Stimulated activated effector memory CD8-positive, alpha-beta T cell treated with anti-CD3 and anti-CD28 coated beads, Interleukin-12 subunit alpha, Interleukin-12 subunit beta, amount 100 ng/mL, for 72 hours (primary cell): ENCODE data around the gene F11R.
"Not testable (repeated sequence)": the region's sequence is repeated elsewhere in the genome, so short reads cannot be mapped to it uniquely, and the experiment has no call there.

Experiments
- ATAC-seq: fragments of 150-1000 bp; cut with Tn5 transposase; 2 replicates; pipeline ENCODE4 v1.10.0; 2021
- DNase-seq, 2 donors: peaks; one replicate each; pipeline ENCODE4 v3.0.0; 2021 to 2022; ENCODE audit warnings: low spot score in 2 of 2
- H3K27ac Mint-ChIP-seq: one replicate; pipeline ENCODE4 v1.8.0; 2022; ENCODE audit warnings: mild to moderate bottlenecking, mixed read lengths
- H3K36me3 Mint-ChIP-seq: one replicate; pipeline ENCODE4 v1.8.0; 2022; ENCODE audit warnings: mild to moderate bottlenecking, mixed read lengths
- H3K4me1 Mint-ChIP-seq: one replicate; pipeline ENCODE4 v1.8.0; 2022; ENCODE audit warnings: mixed read lengths
- H3K4me3 Mint-ChIP-seq: one replicate; pipeline ENCODE4 v1.8.0; 2022; ENCODE audit warnings: mild to moderate bottlenecking, mixed read lengths
- H3K9me3 Mint-ChIP-seq: one replicate; pipeline ENCODE4 v1.8.0; 2022; ENCODE audit warnings: mixed read lengths

Gene F11R

DNA sequence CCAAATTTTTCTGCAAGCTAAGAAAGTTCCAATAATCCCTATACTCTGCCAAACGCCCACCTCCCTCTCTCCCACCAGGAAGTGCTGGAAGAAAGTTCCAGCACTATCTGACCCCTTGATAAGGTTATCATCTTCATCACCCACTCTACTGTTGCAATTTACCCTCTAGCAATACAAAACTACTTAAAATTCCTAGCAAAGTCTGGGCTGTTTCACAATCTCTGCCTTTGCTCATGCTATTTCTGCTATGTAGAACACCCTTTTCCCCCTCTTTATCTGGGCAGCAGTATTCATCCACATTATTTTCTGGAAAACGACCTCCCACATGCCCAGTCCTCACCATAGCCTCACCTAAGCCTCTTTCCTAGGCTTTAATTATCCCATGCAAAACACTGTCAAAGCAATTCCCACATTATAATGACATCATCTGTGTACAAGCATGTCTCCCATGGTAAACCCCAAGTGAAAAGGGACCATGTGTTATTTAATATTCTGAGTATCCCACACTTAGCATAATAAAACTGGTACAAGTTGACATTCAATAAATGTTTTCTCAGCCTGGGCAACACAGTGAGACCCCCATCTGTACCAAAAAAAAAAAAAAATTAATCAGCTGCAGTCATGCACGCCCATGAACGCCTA lies 12.0 kb downstream of the F11R start:
- DNase-seq (no peak), ATAC-seq (no peak)
- Mint-ChIP-seq H3K4me1 (peaks cover 26% of the 10 kb centered on the region), H3K9me3 (no peaks in the 10 kb centered on the region), H3K36me3 (peaks cover 5% of the 10 kb centered on the region), H3K27ac (no peak overlapping the region), H3K4me3 (no peak overlapping the region)

DNA sequence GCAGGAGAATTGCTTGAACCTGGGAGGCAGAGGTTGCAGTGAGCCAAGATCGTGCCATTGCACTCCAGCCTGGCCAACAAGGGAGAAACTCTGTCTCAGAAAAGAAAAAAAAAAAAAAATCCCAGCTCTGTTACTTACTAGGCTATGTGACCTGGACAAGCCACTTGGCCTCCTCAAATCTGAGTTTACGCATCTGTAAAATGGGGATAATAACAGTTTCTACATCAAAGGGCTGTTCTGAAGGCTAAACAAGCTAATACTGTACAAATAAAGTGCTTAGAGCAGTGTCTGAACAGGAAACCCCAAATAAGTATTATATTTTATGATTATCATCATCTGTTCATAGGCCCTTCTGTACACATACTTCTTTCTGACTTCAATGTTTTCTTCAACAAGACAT lies 13.6 kb downstream of the F11R start:
- no peak for ATAC-seq
- no peak overlapping the region for H3K4me3 Mint-ChIP-seq
- H3K36me3 Mint-ChIP-seq: no peaks in the 10 kb centered on the region

GRCh38 chr1:161006563-161006962 lies 14.4 kb downstream of the F11R start:
- DNase-seq (no peak), ATAC-seq (no peak)
- peaks cover 4% of the 10 kb centered on the region for H3K36me3 Mint-ChIP-seq
- H3K27ac Mint-ChIP-seq: no peak overlapping the region
- no peaks in the 10 kb centered on the region for H3K9me3 Mint-ChIP-seq
- peaks cover 9% of the 10 kb centered on the region for H3K4me1 Mint-ChIP-seq
- H3K4me3 Mint-ChIP-seq: no peak overlapping the region

More for the DNA sequence above, 13.6 kb downstream of the F11R start:
- Mint-ChIP-seq H3K9me3 (no peaks in the 10 kb centered on the region), H3K4me1 (peaks cover 15% of the 10 kb centered on the region), H3K27ac (no peak overlapping the region)
- no peak for DNase-seq

DNA sequence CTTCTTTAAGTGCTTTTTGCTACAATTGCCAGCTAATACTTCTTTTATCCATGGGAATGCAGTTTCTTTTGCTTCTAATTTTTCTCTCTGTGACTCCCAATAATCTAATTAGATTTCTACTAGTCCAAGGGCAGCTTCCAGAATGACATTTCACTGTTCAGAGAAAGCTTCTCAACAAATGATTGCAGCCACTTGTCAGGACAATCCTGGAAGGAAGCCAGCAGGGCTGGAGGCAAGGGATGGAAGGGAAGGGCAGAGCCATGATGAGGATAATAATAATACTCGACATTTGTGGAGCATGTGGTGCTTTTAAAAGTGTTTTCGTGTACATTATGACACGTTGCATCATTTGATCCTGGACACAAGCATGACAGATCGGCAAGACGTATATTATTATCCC lies 19.4 kb downstream of the F11R start:
- ATAC-seq (no peak), DNase-seq (no peak)
- no peak overlapping the region for H3K27ac Mint-ChIP-seq
- H3K36me3 Mint-ChIP-seq: peaks cover 29% of the 10 kb centered on the region
- H3K4me1 Mint-ChIP-seq: no peaks in the 10 kb centered on the region
- H3K4me3 Mint-ChIP-seq: no peak overlapping the region
- H3K9me3 Mint-ChIP-seq: no peaks in the 10 kb centered on the region

DNA sequence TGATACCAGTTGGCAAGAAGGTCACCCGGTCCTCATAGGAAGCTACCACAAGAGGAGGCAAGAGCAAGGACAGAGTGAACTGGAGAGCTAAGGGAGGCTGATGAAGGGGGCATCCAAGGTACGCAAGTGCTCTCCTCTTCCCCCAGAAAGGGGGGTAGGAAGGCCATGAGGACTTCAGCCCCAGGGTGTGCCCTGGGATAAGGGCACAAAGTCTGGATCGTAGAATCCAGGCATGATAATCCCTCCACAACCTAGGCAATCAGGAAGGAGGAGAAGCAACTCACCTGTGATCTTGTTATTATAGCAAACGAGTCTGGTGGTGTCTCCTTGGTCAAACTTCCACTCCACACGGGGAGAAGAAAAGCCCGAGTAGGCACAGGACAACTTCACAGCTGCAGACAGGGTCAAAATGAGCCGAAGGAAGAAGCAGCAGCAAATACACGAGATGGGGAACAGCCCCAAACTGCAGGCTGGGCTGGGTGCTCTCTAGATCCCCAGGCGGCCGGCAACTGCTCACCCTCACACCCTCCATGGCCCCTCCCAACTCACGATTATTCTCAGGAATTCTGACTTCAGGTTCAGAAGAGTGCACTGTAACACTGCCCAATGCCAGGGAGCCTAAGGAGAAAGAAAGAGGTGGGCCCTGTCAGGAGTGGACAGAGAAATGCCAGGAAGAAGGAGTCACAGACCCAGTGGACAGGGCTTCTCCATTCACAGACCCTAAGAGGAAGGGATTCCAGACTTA lies 20.0 kb downstream of the F11R start:
- no peak for ATAC-seq
- H3K36me3 Mint-ChIP-seq: peaks cover 29% of the 10 kb centered on the region

DNA sequence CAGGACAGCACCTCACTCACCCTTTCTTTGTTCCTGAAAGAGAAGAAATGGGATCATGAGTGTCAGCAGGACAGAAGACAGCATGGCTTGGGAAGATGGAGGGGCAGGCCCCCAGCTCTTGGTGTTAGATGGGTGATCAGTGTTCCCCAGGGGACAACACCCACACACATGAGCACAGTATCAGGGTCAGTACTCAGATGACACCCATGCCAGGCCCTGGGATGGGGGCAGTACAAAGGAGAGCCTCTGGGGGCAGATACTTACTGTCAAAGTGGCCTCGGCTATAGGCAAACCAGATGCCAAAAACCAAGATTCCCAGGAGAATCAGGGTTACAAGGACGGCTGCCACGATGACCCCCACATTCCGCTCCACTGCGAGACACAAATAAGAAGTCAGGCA lies 21.6 kb downstream of the F11R start:
- H3K36me3 Mint-ChIP-seq: peaks cover 29% of the 10 kb centered on the region
- peaks cover 8% of the 10 kb centered on the region for H3K4me1 Mint-ChIP-seq
- H3K27ac Mint-ChIP-seq: peak overlapping the region; percentile 61
- no peak for DNase-seq
- ATAC-seq: no peak
- no peaks in the 10 kb centered on the region for H3K9me3 Mint-ChIP-seq
- no peak overlapping the region for H3K4me3 Mint-ChIP-seq

More for the DNA sequence above, 20.0 kb downstream of the F11R start:
- no peaks in the 10 kb centered on the region for H3K9me3 Mint-ChIP-seq
- H3K4me1 Mint-ChIP-seq: no peaks in the 10 kb centered on the region
- DNase-seq: no peak
- H3K4me3 Mint-ChIP-seq: no peak overlapping the region
- H3K27ac Mint-ChIP-seq: peak overlapping the region; percentile 10

DNA sequence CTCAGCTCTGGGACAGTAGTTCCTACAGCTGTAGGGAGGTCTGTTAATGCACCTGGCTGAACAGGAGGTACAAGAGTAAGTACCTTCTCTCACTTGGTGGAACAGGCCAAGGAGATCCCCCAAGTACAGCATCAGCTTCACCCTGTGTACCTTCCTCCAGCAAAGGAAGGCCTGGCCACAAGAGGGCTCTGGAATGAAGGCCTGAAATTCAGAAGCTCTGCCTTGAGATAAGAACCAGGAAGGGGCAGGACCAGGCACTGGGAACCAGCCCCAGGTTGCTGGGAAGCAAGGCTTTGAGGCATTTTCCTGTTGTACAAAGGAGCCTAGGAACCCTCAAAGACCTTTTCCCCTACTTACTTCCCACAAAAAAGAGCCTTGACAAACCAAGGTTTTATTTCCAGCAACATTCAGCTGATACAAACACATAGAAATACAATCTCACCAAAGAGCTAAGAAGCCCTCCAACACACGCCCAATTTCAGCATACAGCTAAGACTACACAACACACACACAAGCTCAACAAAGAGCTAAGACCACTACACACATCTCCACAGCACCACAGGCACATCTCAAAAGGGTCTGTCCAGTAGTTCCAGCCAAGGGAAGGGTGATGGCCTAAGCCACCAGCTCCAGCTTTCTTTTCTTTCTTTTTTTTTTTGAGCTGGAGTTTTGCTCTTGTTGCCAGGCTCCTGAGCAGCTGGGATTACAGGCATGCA lies 23.5 kb downstream of the F11R start:
- no peak overlapping the region for H3K4me3 Mint-ChIP-seq
- ATAC-seq (peak; percentile 68), DNase-seq (no peak)
- peak overlapping the region; percentile 36 for H3K27ac Mint-ChIP-seq
- H3K4me1 Mint-ChIP-seq: peaks cover 8% of the 10 kb centered on the region
- H3K36me3 Mint-ChIP-seq: peaks cover 29% of the 10 kb centered on the region
- H3K9me3 Mint-ChIP-seq: no peaks in the 10 kb centered on the region

- Mint-ChIP-seq H3K9me3 (no peaks in the 10 kb centered on the region), H3K4me1 (peaks cover 8% of the 10 kb centered on the region), H3K36me3 (peaks cover 21% of the 10 kb centered on the region), H3K27ac (peak overlapping the region; percentile 36), H3K4me3 (no peak overlapping the region)
- ATAC-seq (no peak), DNase-seq (no peak)
Measured at GRCh38 chr1:160996178-160996577, 24.8 kb downstream of the F11R start.

- Mint-ChIP-seq H3K36me3 (peaks cover 6% of the 10 kb centered on the region), H3K9me3 (no peaks in the 10 kb centered on the region), H3K4me1 (peaks cover 8% of the 10 kb centered on the region), H3K4me3 (no peak overlapping the region), H3K27ac (no peak overlapping the region)
- DNase-seq (no peak), ATAC-seq (no peak)
Measured at GRCh38 chr1:160993544-160994193, 27.3 kb downstream of the F11R start.

DNA sequence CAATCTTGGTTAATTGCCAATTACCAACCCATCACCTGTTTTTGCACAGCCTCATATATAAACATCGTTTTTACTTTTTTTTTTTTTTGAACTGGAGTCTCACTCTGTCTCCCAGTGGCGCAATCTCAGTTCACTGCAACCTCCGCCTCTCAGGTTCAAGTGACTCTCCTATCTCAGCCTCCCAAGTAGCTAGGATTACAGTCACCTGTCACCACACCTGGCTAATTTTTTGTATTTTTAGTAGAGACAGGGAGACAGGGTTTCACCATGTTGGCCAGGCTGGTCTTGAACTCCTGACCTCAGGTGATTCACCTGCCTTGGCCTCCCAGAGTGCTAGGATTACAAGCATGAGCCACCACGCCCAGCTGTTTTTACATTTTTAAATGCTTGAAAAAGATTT lies 28.9 kb downstream of the F11R start:
- not testable (repeated sequence) for DNase-seq, H3K4me1 Mint-ChIP-seq, H3K9me3 Mint-ChIP-seq, H3K36me3 Mint-ChIP-seq, ATAC-seq, H3K27ac Mint-ChIP-seq, H3K4me3 Mint-ChIP-seq

DNA sequence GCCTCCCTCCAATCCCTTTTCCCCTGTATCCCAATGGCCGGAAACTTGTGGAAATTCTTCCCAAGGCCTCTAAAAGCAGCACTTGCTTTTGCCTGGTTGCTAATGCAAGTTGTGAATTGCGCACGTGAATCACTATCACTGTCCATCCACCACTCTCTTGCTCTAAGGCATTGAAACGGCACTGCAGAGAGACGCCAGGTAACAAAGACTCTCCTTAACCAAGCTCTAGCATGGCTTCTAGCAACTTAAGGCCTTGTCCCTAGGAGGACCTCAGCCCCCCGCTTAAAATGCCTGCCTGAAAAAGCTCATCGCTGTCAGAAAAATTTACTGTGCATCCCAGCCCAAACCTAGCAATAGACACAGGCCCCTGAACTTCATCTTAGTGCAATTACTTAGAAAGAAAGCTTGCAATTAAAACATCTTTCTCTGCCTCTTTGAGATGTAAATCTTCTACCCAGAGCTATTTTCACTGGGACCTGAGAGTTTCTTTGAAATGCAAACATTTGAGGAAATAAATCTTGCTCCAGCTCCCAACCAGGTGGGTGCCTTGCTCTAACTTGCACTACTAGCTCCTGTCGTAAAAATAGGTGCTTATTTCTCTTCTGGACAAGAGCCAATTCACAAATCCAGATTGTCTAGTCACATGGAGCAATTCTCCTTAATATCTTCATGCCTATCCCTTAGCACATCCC lies 33.4 kb downstream of the F11R start:
- Mint-ChIP-seq H3K4me3 (no peak overlapping the region), H3K36me3 (no peaks in the 10 kb centered on the region), H3K9me3 (no peaks in the 10 kb centered on the region), H3K27ac (no peak overlapping the region), H3K4me1 (peaks cover under 1% of the 10 kb centered on the region)
- ATAC-seq (no peak), DNase-seq (no peak)

DNA sequence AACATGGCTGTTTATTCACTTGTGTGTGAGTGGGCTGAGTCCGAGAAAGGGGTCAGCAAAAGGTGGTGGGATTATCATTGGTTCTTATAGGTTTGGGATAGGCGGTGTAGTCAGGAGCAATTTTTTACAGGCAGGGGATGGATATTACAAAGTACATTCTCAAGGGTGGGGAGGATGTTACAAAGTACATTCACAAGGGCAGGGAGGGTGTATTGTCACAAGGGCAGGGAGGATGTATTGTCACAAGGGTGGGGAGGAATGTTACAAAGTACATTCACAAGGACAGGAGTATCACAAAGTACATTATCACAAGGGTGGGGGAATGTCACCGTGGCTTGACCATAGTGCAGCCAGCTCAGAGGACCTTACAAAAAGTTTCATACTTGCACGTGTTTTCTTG lies 35.2 kb downstream of the F11R start:
- H3K4me1 Mint-ChIP-seq: peaks cover 15% of the 10 kb centered on the region
- ATAC-seq (no peak), DNase-seq (no peak)
- H3K27ac Mint-ChIP-seq: no peak overlapping the region
- peaks cover 4% of the 10 kb centered on the region for H3K36me3 Mint-ChIP-seq
- H3K9me3 Mint-ChIP-seq: no peaks in the 10 kb centered on the region
- H3K4me3 Mint-ChIP-seq: no peak overlapping the region

- Mint-ChIP-seq H3K27ac (no peak overlapping the region), H3K4me3 (peak overlapping the region; percentile 54), H3K36me3 (peaks cover 4% of the 10 kb centered on the region), H3K4me1 (peaks cover 15% of the 10 kb centered on the region), H3K9me3 (no peaks in the 10 kb centered on the region)
- ATAC-seq (peak; percentile 72), DNase-seq (no peak)
Measured at GRCh38 chr1:160981584-160982411, 39.2 kb downstream of the F11R start.

- no peak overlapping the region for H3K27ac Mint-ChIP-seq
- no peaks in the 10 kb centered on the region for H3K9me3 Mint-ChIP-seq
- DNase-seq (no peak), ATAC-seq (no peak)
- peaks cover 15% of the 10 kb centered on the region for H3K4me1 Mint-ChIP-seq
- no peak overlapping the region for H3K4me3 Mint-ChIP-seq
- peaks cover 4% of the 10 kb centered on the region for H3K36me3 Mint-ChIP-seq
Measured at GRCh38 chr1:160979286-160979685, 41.7 kb downstream of the F11R start.
